BJ (cell line): ENCODE results near the gene COBL. TPM values are rescaled to one million over a fixed set of nuclear protein-coding genes. Genes with fewer than 3 reads are reported as not detected.

Experiments
- CTCF ChIA-PET: fragments of 350-600 bp; formaldehyde crosslinking; extraction: SDS; loops from one replicate; lab custom pipeline; 2021; ENCODE audit warnings: antibody characterized with exemption, inconsistent platforms; lab: Yijun Ruan, JAX
- POLR2A ChIA-PET: fragments of 300-600 bp; sonication (Branson Sonifier 250); formaldehyde crosslinking; extraction: SDS; loops from one replicate; lab custom pipeline; 2021; ENCODE audit warnings: antibody characterized with exemption; lab: Charles Lee
- DNase-seq: peaks from one replicate; pipeline ENCODE4 v3.0.0-alpha.2; 2011; ENCODE audit warnings: low read depth
- H3K27me3 ChIP-seq: 2 replicates; pipeline ENCODE4 v1.6.0; 2011; ENCODE audit warnings: low read length; ENCODE audit not compliant: control insufficient read depth, insufficient read depth
- H3K36me3 ChIP-seq: 2 replicates; pipeline ENCODE4 v1.5.1; 2011; ENCODE audit warnings: low read length; ENCODE audit not compliant: control insufficient read depth, insufficient read depth
- H3K4me3 ChIP-seq: 2 replicates; pipeline ENCODE4 v1.5.1; 2011; ENCODE audit warnings: low read depth, mild to moderate bottlenecking, control low read depth, low read length
- polyA plus RNA-seq: library from polyadenylated mRNA; depleted of rRNA; stranded (reverse); fragments of >200 nt; gene quantifications from 2 replicates; pipeline ENCODE4 v1.2.3, GENCODE V29; 2011
- TF ChIP-seq, protein P1 (sequence below): IDR thresholded peaks from 2 replicates; pipeline ENCODE4 v1.5.1; 2011; ENCODE audit warnings: low read depth, mild to moderate bottlenecking, control low read depth, inconsistent platforms, low read length, moderate library complexity; ENCODE audit not compliant: insufficient read depth

The COBL gene
- polyA plus RNA-seq, 1 experiment = not detected

GRCh38 chr7:51024867-51025266, 291.7 kb downstream of the COBL start:
- Histone ChIP-seq H3K36me3 (no peaks in the 10 kb centered on the region), H3K27me3 (no peaks in the 10 kb centered on the region), H3K4me3 (no peak overlapping the region)
- ChIA-PET POLR2A (no interaction called here), CTCF (no interaction called here)
- DNase-seq = no peak
- TF ChIP-seq, protein P1, sequence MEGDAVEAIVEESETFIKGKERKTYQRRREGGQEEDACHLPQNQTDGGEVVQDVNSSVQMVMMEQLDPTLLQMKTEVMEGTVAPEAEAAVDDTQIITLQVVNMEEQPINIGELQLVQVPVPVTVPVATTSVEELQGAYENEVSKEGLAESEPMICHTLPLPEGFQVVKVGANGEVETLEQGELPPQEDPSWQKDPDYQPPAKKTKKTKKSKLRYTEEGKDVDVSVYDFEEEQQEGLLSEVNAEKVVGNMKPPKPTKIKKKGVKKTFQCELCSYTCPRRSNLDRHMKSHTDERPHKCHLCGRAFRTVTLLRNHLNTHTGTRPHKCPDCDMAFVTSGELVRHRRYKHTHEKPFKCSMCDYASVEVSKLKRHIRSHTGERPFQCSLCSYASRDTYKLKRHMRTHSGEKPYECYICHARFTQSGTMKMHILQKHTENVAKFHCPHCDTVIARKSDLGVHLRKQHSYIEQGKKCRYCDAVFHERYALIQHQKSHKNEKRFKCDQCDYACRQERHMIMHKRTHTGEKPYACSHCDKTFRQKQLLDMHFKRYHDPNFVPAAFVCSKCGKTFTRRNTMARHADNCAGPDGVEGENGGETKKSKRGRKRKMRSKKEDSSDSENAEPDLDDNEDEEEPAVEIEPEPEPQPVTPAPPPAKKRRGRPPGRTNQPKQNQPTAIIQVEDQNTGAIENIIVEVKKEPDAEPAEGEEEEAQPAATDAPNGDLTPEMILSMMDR = no peak

- TF ChIP-seq, protein P1 = no peak
- POLR2A ChIA-PET = no interaction called here
- H3K36me3 ChIP-seq = no peaks in the 10 kb centered on the region
- DNase-seq = no peak
- H3K27me3 ChIP-seq = no peaks in the 10 kb centered on the region
- H3K4me3 ChIP-seq = no peak overlapping the region
- CTCF ChIA-PET = interaction anchor here (0.7 to 1.2 kb wide), 2 partner anchors 9 to 117 kb away, joined by 3 to 4 read pairs; no protein-coding TSS in a partner anchor
Measured at GRCh38 chr7:51023547-51023946, 293.1 kb downstream of the COBL start.

DNA sequence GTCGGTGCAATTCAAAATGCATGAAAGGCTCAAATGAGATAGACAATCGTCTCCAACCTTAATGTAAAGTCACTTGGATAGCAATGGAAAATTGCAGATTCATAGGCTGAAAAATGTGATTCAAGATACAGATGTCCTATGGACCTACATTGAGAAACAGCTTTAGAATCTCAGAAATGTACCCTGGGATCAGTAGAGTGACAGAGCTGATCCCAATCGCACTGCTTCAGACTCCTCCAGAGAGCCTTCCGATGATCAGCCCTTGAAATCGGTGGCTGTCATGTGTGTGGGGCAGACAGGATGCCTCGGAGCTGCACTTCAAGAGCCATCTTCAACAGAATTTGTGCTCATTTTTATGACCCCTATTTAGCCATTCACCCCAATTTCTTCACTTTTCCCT, 293.8 kb downstream of the COBL start:
- no peak for DNase-seq
- Histone ChIP-seq H3K36me3 (no peaks in the 10 kb centered on the region), H3K4me3 (no peak overlapping the region), H3K27me3 (no peaks in the 10 kb centered on the region)
- TF ChIP-seq, protein P1 = no peak
- ChIA-PET POLR2A (no interaction called here), CTCF (interaction anchor here (1.1 to 1.2 kb wide), 2 partner anchors 9 to 12 kb away, joined by 3 read pairs; no protein-coding TSS in a partner anchor)

DNA sequence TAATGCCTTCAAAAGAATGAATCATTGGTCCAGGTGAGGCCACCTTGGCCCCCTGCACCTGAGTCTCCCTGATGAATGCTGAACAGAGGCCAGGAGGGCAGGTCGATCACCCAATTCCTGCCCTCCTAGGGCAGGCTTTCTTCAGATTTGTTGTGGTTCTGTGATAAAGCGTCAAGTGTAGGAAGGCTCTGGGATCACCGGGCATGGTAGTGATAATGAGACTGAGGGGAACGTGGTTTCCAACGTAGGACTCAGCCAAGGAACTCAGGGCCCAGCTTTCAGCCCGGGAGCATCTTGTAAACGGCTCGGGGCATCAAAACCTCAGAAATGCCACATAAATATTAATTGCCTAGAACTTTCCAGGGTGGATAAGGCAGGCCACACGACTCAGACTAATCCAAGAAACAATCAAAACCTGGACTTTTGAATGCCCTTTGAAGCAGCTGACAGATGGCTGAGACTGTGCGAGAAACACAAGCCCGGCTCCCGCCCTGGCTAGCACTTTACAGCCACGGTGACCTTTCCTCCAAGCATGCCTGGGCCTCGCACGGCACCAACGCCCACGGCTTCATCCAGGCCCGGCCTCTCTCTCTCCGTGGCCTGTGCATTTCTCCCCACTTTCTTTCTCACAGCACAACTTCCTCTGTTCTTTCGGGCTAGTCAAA, 294.6 kb downstream of the COBL start:
- DNase-seq = no peak
- Histone ChIP-seq H3K27me3 (no peaks in the 10 kb centered on the region), H3K4me3 (no peak overlapping the region), H3K36me3 (no peaks in the 10 kb centered on the region)
- TF ChIP-seq, protein P1 = no peak
- CTCF ChIA-PET = interaction anchor here (1.1 kb wide), 1 partner anchor 12 kb away, joined by 3 read pairs; no protein-coding TSS in a partner anchor
- POLR2A ChIA-PET = no interaction called here

DNA sequence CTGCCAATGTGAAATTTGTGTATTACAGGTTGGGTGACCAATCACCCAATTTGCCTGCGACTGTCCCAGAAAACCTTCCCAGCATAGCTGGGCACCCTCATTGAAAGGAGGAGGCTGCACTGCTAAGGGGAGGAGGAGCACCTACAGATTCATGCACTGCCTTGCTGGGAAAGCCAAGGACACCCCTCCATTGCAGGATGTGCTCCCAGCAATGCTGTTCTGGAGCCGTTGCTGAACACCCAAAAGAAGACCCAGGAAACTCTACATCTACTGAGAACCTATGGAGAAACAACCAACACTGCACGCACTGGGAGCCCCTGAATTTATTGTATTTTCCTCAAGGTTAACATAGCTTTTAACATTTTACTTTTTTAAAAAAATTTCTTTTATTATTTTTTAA, 295.7 kb downstream of the COBL start:
- ChIA-PET POLR2A (no interaction called here), CTCF (interaction anchor here (0.7 to 1.7 kb wide), 3 partner anchors 8 to 15 kb away, joined by 3 to 5 read pairs (median 4); no protein-coding TSS in a partner anchor)
- no peaks in the 10 kb centered on the region for H3K36me3 ChIP-seq
- DNase-seq = no peak
- no peaks in the 10 kb centered on the region for H3K27me3 ChIP-seq
- H3K4me3 ChIP-seq = no peak overlapping the region
- TF ChIP-seq, protein P1 = no peak
